ENCODE measurements around the gene CLSTN2.

CLSTN2 gene

DNA sequence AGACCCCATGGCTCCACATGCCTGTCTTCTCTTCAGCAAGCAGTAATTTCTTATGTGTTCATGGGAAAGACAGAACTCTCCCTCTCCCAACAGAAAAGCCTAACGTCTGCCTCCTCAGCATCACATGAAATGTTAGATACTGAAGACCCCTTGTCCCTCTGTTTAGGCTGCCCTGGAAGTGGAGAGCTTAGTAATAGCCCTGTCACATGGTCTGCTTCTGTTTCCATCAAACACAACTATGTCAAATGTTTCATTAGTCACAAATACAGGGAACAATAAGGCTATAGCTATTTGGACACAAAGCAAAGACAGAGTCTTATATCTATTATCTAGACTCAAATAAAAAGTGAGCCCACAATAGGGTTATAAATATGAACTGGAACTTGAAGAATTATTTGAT lies 552.6 kb downstream of the CLSTN2 start:
- DNase-seq (ENCODE audit: low read depth) = no peak
- no peak for TF ChIP-seq CTCF (IDR thresholded peaks at IDR 0.05; ENCODE audit: insufficient read depth, low read depth, low read length, missing control alignments)
- no peak overlapping the region for H3K4me3 ChIP-seq (ENCODE audit: low read depth, low read length)

DNA sequence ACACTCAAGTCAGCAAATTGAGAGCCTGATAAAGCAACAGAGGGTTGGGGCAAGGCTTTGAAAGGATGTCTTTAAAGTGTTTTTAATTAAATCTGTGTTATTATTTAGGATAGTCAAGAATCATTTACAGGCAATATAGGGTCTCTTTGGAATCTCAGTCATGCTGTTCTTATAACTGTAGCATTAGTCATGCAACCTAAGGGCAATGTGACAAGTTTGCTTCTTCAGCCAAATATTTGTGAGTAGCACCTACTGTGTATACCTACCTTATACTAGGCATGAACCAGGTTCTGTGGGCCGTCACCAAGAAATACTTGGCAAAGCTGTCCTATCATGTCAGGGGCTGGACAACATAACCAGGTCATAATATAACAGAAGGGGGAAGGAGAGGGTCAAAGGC lies 558.3 kb downstream of the CLSTN2 start:
- no peak overlapping the region for H3K4me3 ChIP-seq (ENCODE audit: low read depth, low read length)
- no peak for TF ChIP-seq CTCF (IDR thresholded peaks at IDR 0.05; ENCODE audit: insufficient read depth, low read depth, low read length, missing control alignments)
- no peak for DNase-seq (ENCODE audit: low read depth)

GRCh38 chr3:140494970-140495369 lies 560.0 kb downstream of the CLSTN2 start:
- no peak for TF ChIP-seq CTCF (IDR thresholded peaks at IDR 0.05; ENCODE audit: insufficient read depth, low read depth, low read length, missing control alignments)
- H3K4me3 ChIP-seq (ENCODE audit: low read depth, low read length) = no peak overlapping the region
- no peak for DNase-seq (ENCODE audit: low read depth)

GRCh38 chr3:140497331-140497730 lies 562.3 kb downstream of the CLSTN2 start:
- no peak for DNase-seq (ENCODE audit: low read depth)
- TF ChIP-seq CTCF (IDR thresholded peaks at IDR 0.05; ENCODE audit: insufficient read depth, low read depth, low read length, missing control alignments) = no peak

GRCh38 chr3:140499114-140499757 lies 564.3 kb downstream of the CLSTN2 start:
- H3K4me3 ChIP-seq (ENCODE audit: low read depth, low read length) = no peak overlapping the region

More at GRCh38 chr3:140497331-140497730, 562.3 kb downstream of the CLSTN2 start:
- no peak overlapping the region for H3K4me3 ChIP-seq (ENCODE audit: low read depth, low read length)

DNA sequence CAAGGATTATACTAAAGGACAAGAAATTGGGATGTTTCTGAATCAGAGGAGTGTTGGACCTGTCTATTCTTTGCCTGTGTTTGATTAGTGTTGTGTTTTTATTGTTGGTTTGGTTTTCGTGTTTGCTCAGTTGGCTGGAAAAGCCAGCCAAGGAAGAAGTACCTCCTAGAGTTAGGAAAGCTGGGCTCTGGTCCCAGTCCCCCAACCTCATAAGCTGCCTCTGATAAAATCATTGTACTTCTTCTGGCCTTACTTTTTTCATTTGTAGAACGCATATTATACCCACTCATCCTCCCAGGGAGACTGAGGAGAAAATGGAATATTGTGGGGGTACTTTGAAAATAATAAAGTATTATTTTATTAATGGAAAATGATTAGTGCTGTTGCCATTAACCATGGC lies 565.5 kb downstream of the CLSTN2 start:
- TF ChIP-seq CTCF (IDR thresholded peaks at IDR 0.05; ENCODE audit: insufficient read depth, low read depth, low read length, missing control alignments) = no peak
- H3K4me3 ChIP-seq (ENCODE audit: low read depth, low read length) = no peak overlapping the region
- DNase-seq (ENCODE audit: low read depth) = no peak

More at GRCh38 chr3:140499114-140499757, 564.3 kb downstream of the CLSTN2 start:
- DNase-seq (ENCODE audit: low read depth) = peak; percentile 12
- no peak for TF ChIP-seq CTCF (IDR thresholded peaks at IDR 0.05; ENCODE audit: insufficient read depth, low read depth, low read length, missing control alignments)
